ENCODE data around the gene MSRB2. TPM values are rescaled to one million over a fixed set of nuclear protein-coding genes. Genes with fewer than 3 reads are reported as not detected.

The MSRB2 gene
- total RNA-seq, 2 donors from 2014 or later: 21.3 to 39.5 TPM

DNA sequence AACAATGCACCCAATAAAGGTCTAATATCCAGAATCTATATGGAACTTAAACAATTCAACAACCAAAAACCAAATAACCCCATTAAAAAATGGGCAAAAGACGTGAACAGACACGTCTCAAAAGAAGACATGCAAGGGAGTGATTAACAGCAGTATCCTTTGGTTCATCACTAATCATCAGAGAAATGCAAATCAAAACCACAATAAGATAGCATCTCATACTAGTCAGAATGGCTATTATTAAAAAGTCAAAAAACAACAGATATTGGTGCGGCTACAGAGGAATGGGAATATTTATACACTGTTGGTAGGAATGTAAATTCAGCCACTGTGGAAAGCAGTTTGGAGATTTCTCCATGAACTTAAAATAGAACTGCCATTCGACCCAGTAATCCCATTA is 46.6 kb downstream of the MSRB2 start:
- no peak for DNase-seq (ENCODE audit: low spot score)
- no peak overlapping the region for H3K4me3 ChIP-seq
- H3K27ac ChIP-seq: no peak overlapping the region
- H3K27me3 ChIP-seq (replicated peaks; ENCODE audit: insufficient read depth): no peaks in the 10 kb centered on the region
- H3K9me3 ChIP-seq: peaks cover 6% of the 10 kb centered on the region
- no peak for TF ChIP-seq CTCF (IDR thresholded peaks at IDR 0.05)
- no peaks in the 10 kb centered on the region for H3K36me3 ChIP-seq
- ATAC-seq (ENCODE audit: insufficient number of reproducible peaks, low FRiP score, low read depth): no peak
- no peaks in the 10 kb centered on the region for H3K4me1 ChIP-seq (ENCODE audit: control insufficient read depth in 1 of 2, low read depth in 2 of 2)

GRCh38 chr10:23146258-23146657 is 50.9 kb downstream of the MSRB2 start:
- H3K27ac ChIP-seq: no peak overlapping the region
- no peak for DNase-seq (ENCODE audit: low spot score)
- no peak for ATAC-seq (ENCODE audit: insufficient number of reproducible peaks, low FRiP score, low read depth)
- TF ChIP-seq CTCF (IDR thresholded peaks at IDR 0.05): no peak
- H3K9me3 ChIP-seq: peaks cover 3% of the 10 kb centered on the region
- H3K4me3 ChIP-seq: no peak overlapping the region
- H3K27me3 ChIP-seq (replicated peaks; ENCODE audit: insufficient read depth): no peaks in the 10 kb centered on the region
- no peaks in the 10 kb centered on the region for H3K4me1 ChIP-seq (ENCODE audit: control insufficient read depth in 1 of 2, low read depth in 2 of 2)
- H3K36me3 ChIP-seq: no peaks in the 10 kb centered on the region

- ATAC-seq (ENCODE audit: insufficient number of reproducible peaks, low FRiP score, low read depth): no peak
- no peaks in the 10 kb centered on the region for H3K36me3 ChIP-seq
Observed at GRCh38 chr10:23147035-23147434, 51.7 kb downstream of the MSRB2 start.

DNA sequence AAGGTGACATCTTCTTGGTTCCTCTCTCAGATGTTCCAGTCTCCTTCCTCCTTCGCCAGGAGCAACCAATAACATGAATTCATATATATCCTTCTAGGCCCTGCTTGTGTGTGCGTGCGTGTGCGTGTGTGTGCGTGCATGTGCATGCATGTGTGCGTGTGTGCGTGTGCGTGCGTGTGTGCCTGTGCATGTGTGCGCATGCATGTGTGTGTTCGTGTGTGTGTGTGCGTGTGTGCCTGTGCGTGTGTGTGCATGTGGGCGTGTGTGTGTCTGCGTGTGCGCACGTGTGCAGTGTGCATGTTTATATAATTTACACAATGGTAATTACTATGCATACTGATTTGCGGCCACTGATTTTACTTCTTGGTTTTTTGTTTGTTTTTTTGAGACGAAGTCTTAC is 52.8 kb downstream of the MSRB2 start:
- Histone ChIP-seq H3K4me3 (no peak overlapping the region), H3K9me3 (no peaks in the 10 kb centered on the region), H3K36me3 (no peaks in the 10 kb centered on the region), H3K27ac (no peak overlapping the region), H3K4me1 (ENCODE audit: control insufficient read depth in 1 of 2, low read depth in 2 of 2) (no peaks in the 10 kb centered on the region), H3K27me3 (replicated peaks; ENCODE audit: insufficient read depth) (no peaks in the 10 kb centered on the region)
- no peak for DNase-seq (ENCODE audit: low spot score)
- no peak for TF ChIP-seq CTCF (IDR thresholded peaks at IDR 0.05)
- ATAC-seq (ENCODE audit: insufficient number of reproducible peaks, low FRiP score, low read depth): no peak

More at GRCh38 chr10:23147035-23147434, 51.7 kb downstream of the MSRB2 start:
- no peaks in the 10 kb centered on the region for H3K9me3 ChIP-seq
- H3K4me3 ChIP-seq: no peak overlapping the region
- H3K27me3 ChIP-seq (replicated peaks; ENCODE audit: insufficient read depth): no peaks in the 10 kb centered on the region
- no peak for TF ChIP-seq CTCF (IDR thresholded peaks at IDR 0.05)
- H3K27ac ChIP-seq: no peak overlapping the region
- no peaks in the 10 kb centered on the region for H3K4me1 ChIP-seq (ENCODE audit: control insufficient read depth in 1 of 2, low read depth in 2 of 2)
- DNase-seq (ENCODE audit: low spot score): no peak

- no peak overlapping the region for H3K4me3 ChIP-seq
- H3K27ac ChIP-seq: no peak overlapping the region
- no peaks in the 10 kb centered on the region for H3K27me3 ChIP-seq (replicated peaks; ENCODE audit: insufficient read depth)
- no peak for TF ChIP-seq CTCF (IDR thresholded peaks at IDR 0.05)
- H3K9me3 ChIP-seq: no peaks in the 10 kb centered on the region
- DNase-seq (ENCODE audit: low spot score) (no peak), ATAC-seq (ENCODE audit: insufficient number of reproducible peaks, low FRiP score, low read depth) (no peak)
- no peaks in the 10 kb centered on the region for H3K36me3 ChIP-seq
- no peaks in the 10 kb centered on the region for H3K4me1 ChIP-seq (ENCODE audit: control insufficient read depth in 1 of 2, low read depth in 2 of 2)
Observed at GRCh38 chr10:23150091-23150490, 54.7 kb downstream of the MSRB2 start.

Data from thoracic aorta (tissue), 2 donors.